GM23338 (cell line): ENCODE data around the gene OPRL1. TPM values are rescaled to one million over a fixed set of nuclear protein-coding genes. Genes with fewer than 3 reads are reported as not detected.

Experiments used
- ATAC-seq: fragments of 200-7000 bp; cut with Tn5 transposase; 3 replicates; pipeline ENCODE4 v1.9.1; 2020
- DNase-seq: peaks from one replicate; pipeline ENCODE4 v3.0.0-alpha.2; 2015; ENCODE audit warnings: low spot score
- H2AFZ ChIP-seq: fragments of 200-600 bp; sonication (generic); 2 replicates; pipeline ENCODE4 v1.8.0; 2016; ENCODE audit warnings: antibody characterized with exemption, mild to moderate bottlenecking, moderate library complexity
- H3F3A ChIP-seq: fragments of 200-600 bp; sonication (generic); replicated peaks from 2 replicates; pipeline ENCODE4 v1.8.0; 2017; ENCODE audit warnings: antibody characterized with exemption, mixed run types, low read depth
- H3K27ac ChIP-seq: fragments of 200-600 bp; sonication (generic); 2 replicates; pipeline ENCODE4 v1.6.1; 2016; ENCODE audit warnings: low read depth
- H3K27me3 ChIP-seq: fragments of 200-600 bp; sonication (generic); 2 replicates; pipeline ENCODE4 v1.8.0; 2016; ENCODE audit warnings: mild to moderate bottlenecking, mixed run types, moderate library complexity; ENCODE audit not compliant: insufficient read depth
- H3K36me3 ChIP-seq: fragments of 200-600 bp; sonication (generic); 2 replicates; pipeline ENCODE4 v1.8.0; 2016; ENCODE audit warnings: mild to moderate bottlenecking; ENCODE audit not compliant: insufficient read depth
- H3K4me1 ChIP-seq: fragments of 200-600 bp; sonication (generic); 2 replicates; pipeline ENCODE4 v1.8.0; 2016; ENCODE audit warnings: mild to moderate bottlenecking, moderate library complexity; ENCODE audit not compliant: insufficient read depth
- H3K4me2 ChIP-seq: fragments of 200-600 bp; sonication (generic); 2 replicates; pipeline ENCODE4 v1.7.1; 2017; ENCODE audit warnings: mixed run types
- H3K4me3 ChIP-seq: fragments of 200-600 bp; sonication (generic); 2 replicates; pipeline ENCODE4 v1.6.1; 2016; ENCODE audit warnings: mixed run types
- H3K79me2 ChIP-seq: fragments of 200-600 bp; sonication (generic); replicated peaks from 2 replicates; pipeline ENCODE4 v1.8.0; 2017; ENCODE audit warnings: mild to moderate bottlenecking; ENCODE audit not compliant: insufficient read depth
- H3K9me2 ChIP-seq: fragments of 200-600 bp; sonication (generic); 2 replicates; pipeline ENCODE4 v1.8.0; 2017; ENCODE audit not compliant: insufficient read depth
- H4K20me1 ChIP-seq: fragments of 200-600 bp; sonication (generic); replicated peaks from 2 replicates; pipeline ENCODE4 v1.8.0; 2017; ENCODE audit warnings: mild to moderate bottlenecking; ENCODE audit not compliant: insufficient read depth
- H3K27ac Mint-ChIP-seq: 2 replicates; pipeline ENCODE4 v1.8.0; 2020; ENCODE audit warnings: inconsistent platforms, mild to moderate bottlenecking, moderate library complexity, mixed read lengths
- H3K27me3 Mint-ChIP-seq: 3 replicates; pipeline ENCODE4 v1.8.0; 2022; ENCODE audit warnings: low read depth, mild to moderate bottlenecking, moderate library complexity, mixed read lengths, inconsistent platforms; ENCODE audit not compliant: insufficient read depth, poor library complexity
- H3K36me3 Mint-ChIP-seq: 3 replicates; pipeline ENCODE4 v1.8.0; 2021; ENCODE audit warnings: low read depth, mild to moderate bottlenecking, inconsistent platforms, moderate library complexity, mixed read lengths
- H3K4me1 Mint-ChIP-seq: 3 replicates; pipeline ENCODE4 v1.8.0; 2020; ENCODE audit warnings: mild to moderate bottlenecking, inconsistent platforms, mixed read lengths
- H3K4me3 Mint-ChIP-seq: 3 replicates; pipeline ENCODE4 v1.8.0; 2021; ENCODE audit warnings: moderate library complexity, mild to moderate bottlenecking, inconsistent platforms, mixed read lengths
- H3K9me3 Mint-ChIP-seq: 3 replicates; pipeline ENCODE4 v1.8.0; 2020; ENCODE audit warnings: moderate library complexity, mild to moderate bottlenecking, inconsistent platforms, mixed read lengths
- CREB1 ChIP-seq: fragments of 250-450 bp; sonication (Bioruptor Pico); IDR thresholded peaks from 2 replicates; pipeline ENCODE4 v1.5.0; 2020; ENCODE audit warnings: low read depth, mild to moderate bottlenecking, moderate library complexity
- ETS1 ChIP-seq: IDR thresholded peaks from 2 replicates; pipeline ENCODE4 v1.6.1; 2016; ENCODE audit warnings: antibody characterized with exemption
- EZH2 ChIP-seq: fragments of 200-600 bp; sonication (generic); IDR thresholded peaks from one replicate; pipeline ENCODE4 v1.8.0; 2017; ENCODE audit warnings: antibody characterized with exemption, mild to moderate bottlenecking, low read depth; ENCODE audit not compliant: unreplicated experiment
- EZH2phosphoT487 ChIP-seq: fragments of 200-600 bp; sonication (generic); IDR thresholded peaks from one replicate; pipeline ENCODE4 v1.8.1; 2018; ENCODE audit warnings: antibody characterized with exemption; ENCODE audit not compliant: unreplicated experiment
- JUNB ChIP-seq: IDR thresholded peaks from one replicate; pipeline ENCODE4 v1.6.1; 2016; ENCODE audit warnings: antibody characterized with exemption; ENCODE audit not compliant: unreplicated experiment
- NANOG ChIP-seq: IDR thresholded peaks from 2 replicates; pipeline ENCODE4 v1.6.1; 2016; ENCODE audit warnings: antibody characterized with exemption, borderline replicate concordance
- POLR2AphosphoS5 ChIP-seq: IDR thresholded peaks from 2 replicates; pipeline ENCODE4 v1.6.1; 2016; ENCODE audit warnings: antibody characterized with exemption, low read depth
- REST ChIP-seq: IDR thresholded peaks from one replicate; pipeline ENCODE4 v1.6.1; 2018; ENCODE audit warnings: antibody characterized with exemption; ENCODE audit not compliant: unreplicated experiment
- STAT1 ChIP-seq: IDR thresholded peaks from one replicate; pipeline ENCODE4 v1.6.1; 2016; ENCODE audit warnings: antibody characterized with exemption; ENCODE audit not compliant: unreplicated experiment
- ZNF114 ChIP-seq: fragments of 250-450 bp; sonication (Bioruptor Pico); IDR thresholded peaks from 2 replicates; pipeline ENCODE4 v1.5.0; 2020; ENCODE audit warnings: mild to moderate bottlenecking, moderate library complexity
- ZNF331 ChIP-seq: fragments of 250-450 bp; sonication (Bioruptor Pico); IDR thresholded peaks from 2 replicates; pipeline ENCODE4 v1.5.0; 2020; ENCODE audit warnings: low read depth, mild to moderate bottlenecking, moderate library complexity
- polyA plus RNA-seq: library from polyadenylated mRNA; unstranded; fragments of >200 nt; fragmentation: Nextera tagmentation; extraction: Ambion mirVana; gene quantifications from 2 replicates; pipeline ENCODE4 v1.2.1, GENCODE V29; 2016
- total RNA-seq: library from RNA; depleted of rRNA; stranded (reverse); fragments of >200 nt; shearing (Covaris generic); gene quantifications from 2 replicates; pipeline ENCODE4 v1.2.3, GENCODE V29; 2014
- TF ChIP-seq, protein P1 (sequence below): fragments of 250-450 bp; sonication (Bioruptor Pico); IDR thresholded peaks from 2 replicates; pipeline ENCODE4 v1.5.0; 2020; ENCODE audit warnings: mild to moderate bottlenecking, moderate library complexity
- TF ChIP-seq, protein P2 (sequence below), 2 experiments: fragments of 200-600 bp in 1 of 2; sonication (generic) in 1 of 2; conservative IDR thresholded peaks; 2 replicates each; pipeline versions ENCODE4 v1.5.1 to v1.6.1; 2016 to 2017; ENCODE audit warnings: antibody characterized with exemption in 2 of 2, low read depth in 2 of 2, mild to moderate bottlenecking in 2 of 2, moderate library complexity in 1 of 2

Gene OPRL1
- total and polyA plus RNA-seq, 2 experiments from 2014 or later, result 0.27 to 1.1 TPM

DNA sequence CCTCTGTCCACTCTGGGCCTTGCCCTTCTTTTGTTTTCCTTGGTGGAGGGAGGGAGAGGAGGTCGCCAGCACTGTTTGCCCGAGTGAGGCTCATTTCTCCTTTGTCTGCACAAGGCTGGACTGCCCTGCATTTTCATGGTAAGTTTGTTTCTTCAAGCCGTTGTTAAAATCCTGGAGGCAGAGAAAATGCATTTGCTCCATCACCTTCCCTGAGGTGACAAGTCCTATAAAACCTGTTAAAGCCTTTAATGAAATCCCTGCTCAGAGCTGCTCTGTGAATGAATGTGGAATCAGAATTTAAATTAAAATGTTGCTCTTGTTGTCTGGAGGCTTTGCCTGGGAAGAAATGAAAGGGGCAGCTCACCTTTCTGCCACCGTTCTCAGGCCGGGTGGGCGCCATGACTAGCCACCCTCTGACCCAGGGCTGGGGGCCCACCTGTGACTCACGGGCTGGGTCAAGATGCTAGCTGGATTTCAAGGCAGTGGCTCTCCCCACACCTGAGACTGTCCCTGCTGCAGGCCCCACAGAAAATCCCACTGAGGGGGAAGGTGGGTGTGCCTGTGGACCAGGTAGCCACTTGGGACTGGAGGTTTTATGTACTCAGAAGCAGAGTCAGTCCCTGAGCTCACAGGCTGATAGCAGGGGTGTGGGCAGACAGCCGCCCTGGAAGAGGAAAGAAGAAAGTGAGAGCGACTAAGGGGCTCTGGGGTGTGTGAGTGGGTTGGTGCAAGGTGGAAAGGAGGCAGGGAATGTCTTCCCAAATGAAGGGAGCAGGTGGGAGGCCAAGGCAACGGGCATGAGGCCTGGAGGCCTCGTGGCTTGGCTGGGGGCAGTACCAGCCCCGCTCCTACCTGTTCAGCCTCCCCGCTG, 60.4 kb downstream of the OPRL1 start:
- Histone ChIP-seq H3K36me3 (no peaks in the 10 kb centered on the region), H4K20me1 (no peaks in the 10 kb centered on the region), H3K4me1 (0 out of 2 replicates have a peak, but pooled peaks cover 3% of the 10 kb centered on the region), H3K9me2 (no peaks in the 10 kb centered on the region), H3K27me3 (no peaks in the 10 kb centered on the region), H2AFZ (no peak overlapping the region), H3F3A (0 out of 2 replicates have a peak, but pooled peaks cover 3% of the 10 kb centered on the region), H3K4me2 (no peak overlapping the region), H3K4me3 (no peak overlapping the region), H3K79me2 (no peaks in the 10 kb centered on the region), H3K27ac (no peak overlapping the region; the same call in 1 of the 2 replicates)
- ATAC-seq (no peak), DNase-seq (no peak)
- H3K36me3 Mint-ChIP-seq, result peaks cover 8% of the 10 kb centered on the region; the same call in 2 of the 3 replicates
- H3K4me1 Mint-ChIP-seq, result peaks cover 21% of the 10 kb centered on the region
- H3K27ac Mint-ChIP-seq, result no peak overlapping the region; the same call in 1 of the 2 replicates
- H3K27me3 Mint-ChIP-seq, result peaks cover 15% of the 10 kb centered on the region
- no peak overlapping the region; the same call in 2 of the 3 replicates for H3K4me3 Mint-ChIP-seq
- TF ChIP-seq REST, result no peak
- no peak for TF ChIP-seq NANOG
- no peak for TF ChIP-seq JUNB
- no peak for TF ChIP-seq STAT1
- no peak for TF ChIP-seq POLR2AphosphoS5
- TF ChIP-seq EZH2phosphoT487, result no peak
- TF ChIP-seq CREB1 (CRISPR knock-in tag), result no peak
- no peak for TF ChIP-seq ZNF114 (CRISPR knock-in tag)
- TF ChIP-seq, protein P1, sequence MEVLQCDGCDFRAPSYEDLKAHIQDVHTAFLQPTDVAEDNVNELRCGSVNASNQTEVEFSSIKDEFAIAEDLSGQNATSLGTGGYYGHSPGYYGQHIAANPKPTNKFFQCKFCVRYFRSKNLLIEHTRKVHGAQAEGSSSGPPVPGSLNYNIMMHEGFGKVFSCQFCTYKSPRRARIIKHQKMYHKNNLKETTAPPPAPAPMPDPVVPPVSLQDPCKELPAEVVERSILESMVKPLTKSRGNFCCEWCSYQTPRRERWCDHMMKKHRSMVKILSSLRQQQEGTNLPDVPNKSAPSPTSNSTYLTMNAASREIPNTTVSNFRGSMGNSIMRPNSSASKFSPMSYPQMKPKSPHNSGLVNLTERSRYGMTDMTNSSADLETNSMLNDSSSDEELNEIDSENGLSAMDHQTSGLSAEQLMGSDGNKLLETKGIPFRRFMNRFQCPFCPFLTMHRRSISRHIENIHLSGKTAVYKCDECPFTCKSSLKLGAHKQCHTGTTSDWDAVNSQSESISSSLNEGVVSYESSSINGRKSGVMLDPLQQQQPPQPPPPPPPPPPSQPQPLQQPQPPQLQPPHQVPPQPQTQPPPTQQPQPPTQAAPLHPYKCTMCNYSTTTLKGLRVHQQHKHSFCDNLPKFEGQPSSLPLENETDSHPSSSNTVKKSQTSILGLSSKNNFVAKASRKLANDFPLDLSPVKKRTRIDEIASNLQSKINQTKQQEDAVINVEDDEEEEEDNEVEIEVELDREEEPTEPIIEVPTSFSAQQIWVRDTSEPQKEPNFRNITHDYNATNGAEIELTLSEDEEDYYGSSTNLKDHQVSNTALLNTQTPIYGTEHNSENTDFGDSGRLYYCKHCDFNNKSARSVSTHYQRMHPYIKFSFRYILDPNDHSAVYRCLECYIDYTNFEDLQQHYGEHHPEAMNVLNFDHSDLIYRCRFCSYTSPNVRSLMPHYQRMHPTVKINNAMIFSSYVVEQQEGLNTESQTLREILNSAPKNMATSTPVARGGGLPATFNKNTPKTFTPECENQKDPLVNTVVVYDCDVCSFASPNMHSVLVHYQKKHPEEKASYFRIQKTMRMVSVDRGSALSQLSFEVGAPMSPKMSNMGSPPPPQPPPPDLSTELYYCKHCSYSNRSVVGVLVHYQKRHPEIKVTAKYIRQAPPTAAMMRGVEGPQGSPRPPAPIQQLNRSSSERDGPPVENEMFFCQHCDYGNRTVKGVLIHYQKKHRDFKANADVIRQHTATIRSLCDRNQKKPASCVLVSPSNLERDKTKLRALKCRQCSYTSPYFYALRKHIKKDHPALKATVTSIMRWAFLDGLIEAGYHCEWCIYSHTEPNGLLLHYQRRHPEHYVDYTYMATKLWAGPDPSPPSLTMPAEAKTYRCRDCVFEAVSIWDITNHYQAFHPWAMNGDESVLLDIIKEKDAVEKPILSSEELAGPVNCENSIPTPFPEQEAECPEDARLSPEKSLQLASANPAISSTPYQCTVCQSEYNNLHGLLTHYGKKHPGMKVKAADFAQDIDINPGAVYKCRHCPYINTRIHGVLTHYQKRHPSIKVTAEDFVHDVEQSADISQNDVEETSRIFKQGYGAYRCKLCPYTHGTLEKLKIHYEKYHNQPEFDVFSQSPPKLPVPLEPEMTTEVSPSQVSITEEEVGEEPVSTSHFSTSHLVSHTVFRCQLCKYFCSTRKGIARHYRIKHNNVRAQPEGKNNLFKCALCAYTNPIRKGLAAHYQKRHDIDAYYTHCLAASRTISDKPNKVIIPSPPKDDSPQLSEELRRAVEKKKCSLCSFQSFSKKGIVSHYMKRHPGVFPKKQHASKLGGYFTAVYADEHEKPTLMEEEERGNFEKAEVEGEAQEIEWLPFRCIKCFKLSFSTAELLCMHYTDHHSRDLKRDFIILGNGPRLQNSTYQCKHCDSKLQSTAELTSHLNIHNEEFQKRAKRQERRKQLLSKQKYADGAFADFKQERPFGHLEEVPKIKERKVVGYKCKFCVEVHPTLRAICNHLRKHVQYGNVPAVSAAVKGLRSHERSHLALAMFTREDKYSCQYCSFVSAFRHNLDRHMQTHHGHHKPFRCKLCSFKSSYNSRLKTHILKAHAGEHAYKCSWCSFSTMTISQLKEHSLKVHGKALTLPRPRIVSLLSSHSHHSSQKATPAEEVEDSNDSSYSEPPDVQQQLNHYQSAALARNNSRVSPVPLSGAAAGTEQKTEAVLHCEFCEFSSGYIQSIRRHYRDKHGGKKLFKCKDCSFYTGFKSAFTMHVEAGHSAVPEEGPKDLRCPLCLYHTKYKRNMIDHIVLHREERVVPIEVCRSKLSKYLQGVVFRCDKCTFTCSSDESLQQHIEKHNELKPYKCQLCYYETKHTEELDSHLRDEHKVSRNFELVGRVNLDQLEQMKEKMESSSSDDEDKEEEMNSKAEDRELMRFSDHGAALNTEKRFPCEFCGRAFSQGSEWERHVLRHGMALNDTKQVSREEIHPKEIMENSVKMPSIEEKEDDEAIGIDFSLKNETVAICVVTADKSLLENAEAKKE (CRISPR knock-in tag), result no peak
- TF ChIP-seq ZNF331 (CRISPR knock-in tag), result no peak
- TF ChIP-seq ETS1, result no peak
- TF ChIP-seq EZH2, result no peak
- TF ChIP-seq, protein P2, sequence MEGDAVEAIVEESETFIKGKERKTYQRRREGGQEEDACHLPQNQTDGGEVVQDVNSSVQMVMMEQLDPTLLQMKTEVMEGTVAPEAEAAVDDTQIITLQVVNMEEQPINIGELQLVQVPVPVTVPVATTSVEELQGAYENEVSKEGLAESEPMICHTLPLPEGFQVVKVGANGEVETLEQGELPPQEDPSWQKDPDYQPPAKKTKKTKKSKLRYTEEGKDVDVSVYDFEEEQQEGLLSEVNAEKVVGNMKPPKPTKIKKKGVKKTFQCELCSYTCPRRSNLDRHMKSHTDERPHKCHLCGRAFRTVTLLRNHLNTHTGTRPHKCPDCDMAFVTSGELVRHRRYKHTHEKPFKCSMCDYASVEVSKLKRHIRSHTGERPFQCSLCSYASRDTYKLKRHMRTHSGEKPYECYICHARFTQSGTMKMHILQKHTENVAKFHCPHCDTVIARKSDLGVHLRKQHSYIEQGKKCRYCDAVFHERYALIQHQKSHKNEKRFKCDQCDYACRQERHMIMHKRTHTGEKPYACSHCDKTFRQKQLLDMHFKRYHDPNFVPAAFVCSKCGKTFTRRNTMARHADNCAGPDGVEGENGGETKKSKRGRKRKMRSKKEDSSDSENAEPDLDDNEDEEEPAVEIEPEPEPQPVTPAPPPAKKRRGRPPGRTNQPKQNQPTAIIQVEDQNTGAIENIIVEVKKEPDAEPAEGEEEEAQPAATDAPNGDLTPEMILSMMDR (conservative IDR thresholded peaks at IDR 0.05; ENCODE audit: low read depth in 2 of 2), result no peak
- peaks cover 19% of the 10 kb centered on the region for H3K9me3 Mint-ChIP-seq
